SH-SY5Y (cell line): ENCODE data around the gene HS6ST3.

Source experiments
- GATA2 ChIP-seq: IDR thresholded peaks from 2 replicates; pipeline ENCODE4 v1.6.1; 2011; ENCODE audit warnings: mild to moderate bottlenecking, low read depth, low read length
- GATA3 ChIP-seq: IDR thresholded peaks from 2 replicates; pipeline ENCODE4 v1.6.1; 2011; ENCODE audit warnings: low read depth, mild to moderate bottlenecking, low read length, moderate library complexity

Gene HS6ST3

DNA sequence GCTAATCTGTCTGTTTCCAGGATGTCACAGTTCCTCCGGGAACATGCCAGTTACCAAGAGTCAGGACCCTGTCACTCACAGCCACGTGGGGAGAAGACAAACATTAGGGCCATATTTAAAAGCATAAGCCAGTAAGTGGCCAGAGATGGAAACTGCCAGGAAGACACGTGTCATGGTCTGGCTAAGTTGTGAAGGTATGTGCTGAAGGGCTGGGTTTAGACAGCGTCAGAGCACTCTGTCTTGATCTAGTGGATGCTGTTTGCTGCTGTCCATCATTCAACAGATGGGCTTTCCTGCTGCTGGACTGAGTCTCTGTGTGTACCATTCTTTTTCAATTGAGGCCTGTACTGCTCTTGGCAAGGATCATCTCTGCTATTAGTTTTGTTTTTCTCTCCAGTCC lies 128.6 kb downstream of the HS6ST3 start:
- TF ChIP-seq GATA2 (no peak), GATA3 (no peak)

- TF ChIP-seq GATA3 (no peak), GATA2 (no peak)
These were observed 131.6 kb downstream of the HS6ST3 start for GRCh38 chr13:96221471-96221870.

GRCh38 chr13:96223231-96223630 lies 133.3 kb downstream of the HS6ST3 start:
- no peak for TF ChIP-seq GATA3
- TF ChIP-seq GATA2: no peak

- TF ChIP-seq GATA3 (no peak), GATA2 (no peak)
These were observed 139.4 kb downstream of the HS6ST3 start for GRCh38 chr13:96229356-96229755.

DNA sequence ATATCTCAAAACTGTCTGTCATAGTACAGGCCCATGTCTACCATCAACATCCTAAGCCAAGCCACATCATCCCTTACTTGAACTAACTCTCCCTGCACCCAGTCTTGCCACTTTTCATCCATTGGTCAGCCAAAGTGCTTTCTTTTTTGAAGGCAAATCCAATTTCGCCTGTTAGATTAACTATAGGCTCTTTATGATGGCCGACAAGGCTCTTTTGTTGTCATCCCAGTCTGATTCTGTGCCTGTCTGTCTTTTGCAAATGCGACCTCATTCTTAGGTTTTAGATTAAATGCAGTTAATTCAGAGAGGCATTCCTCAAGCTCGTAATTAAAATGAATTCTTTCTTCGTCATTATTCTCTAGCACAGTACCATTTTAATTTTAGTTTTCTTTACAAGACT lies 148.3 kb downstream of the HS6ST3 start:
- no peak for TF ChIP-seq GATA3
- no peak for TF ChIP-seq GATA2

DNA sequence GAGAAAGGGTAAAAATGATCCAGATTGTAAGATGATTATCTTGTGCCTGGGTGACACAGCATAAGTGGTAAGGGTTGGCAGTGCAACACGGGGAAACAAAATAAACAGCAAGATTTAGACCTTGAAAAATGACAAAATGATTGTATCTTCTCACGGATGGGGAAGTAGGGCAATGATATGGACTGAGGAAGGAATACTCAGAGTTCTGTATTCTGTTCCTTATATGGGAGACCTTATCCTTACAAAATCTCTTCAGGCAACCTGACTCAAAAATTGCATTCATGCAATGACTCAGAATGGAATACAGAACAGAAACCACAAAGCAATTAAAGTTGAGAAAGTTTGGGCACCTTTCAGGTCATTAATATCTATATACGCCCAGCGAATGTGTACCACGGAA lies 149.0 kb downstream of the HS6ST3 start:
- TF ChIP-seq GATA2 (no peak), GATA3 (no peak)

- TF ChIP-seq GATA3: no peak
- no peak for TF ChIP-seq GATA2
These were observed 153.5 kb downstream of the HS6ST3 start for GRCh38 chr13:96243376-96243775.

DNA sequence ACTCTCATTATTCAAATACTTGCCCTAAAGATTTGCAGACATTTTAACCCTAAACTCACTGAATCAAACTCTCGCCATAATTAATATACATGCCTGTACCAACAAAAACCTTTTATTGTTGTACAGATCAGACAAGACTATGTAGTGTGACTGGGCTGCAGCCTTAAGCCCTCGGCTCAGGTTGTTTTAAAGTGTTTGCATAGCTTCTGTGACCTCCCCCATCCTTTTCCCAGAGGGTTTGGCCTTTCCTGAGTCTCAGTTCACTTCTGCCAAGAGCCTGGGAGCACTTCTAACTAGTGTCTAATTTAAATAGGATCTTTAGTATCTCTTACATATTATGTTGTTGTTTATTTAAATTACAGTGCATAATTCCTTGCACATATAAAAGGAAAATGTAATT lies 158.2 kb downstream of the HS6ST3 start:
- no peak for TF ChIP-seq GATA3

DNA sequence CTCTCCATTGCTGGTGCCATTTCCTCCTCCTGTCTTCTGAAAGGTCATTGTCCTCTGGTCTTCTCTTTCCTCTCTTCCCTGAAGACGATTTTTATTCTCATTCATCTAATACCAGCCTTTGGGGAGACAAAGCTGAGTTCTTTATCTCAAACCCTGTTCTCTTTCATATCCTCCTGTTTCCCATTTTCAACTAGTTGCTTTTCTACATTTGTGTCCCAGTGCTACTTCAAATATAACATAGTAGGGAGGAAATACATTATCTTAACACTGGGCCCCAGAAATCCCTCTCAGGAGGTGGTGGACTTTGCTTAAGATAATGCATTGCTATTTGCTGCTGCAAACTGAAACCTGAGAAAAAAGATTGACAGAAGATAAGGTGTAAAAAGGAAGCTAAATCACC lies 159.1 kb downstream of the HS6ST3 start:
- no peak for TF ChIP-seq GATA2
- TF ChIP-seq GATA3: no peak

GRCh38 chr13:96252903-96253302 lies 163.0 kb downstream of the HS6ST3 start:
- TF ChIP-seq GATA3 (no peak), GATA2 (no peak)

DNA sequence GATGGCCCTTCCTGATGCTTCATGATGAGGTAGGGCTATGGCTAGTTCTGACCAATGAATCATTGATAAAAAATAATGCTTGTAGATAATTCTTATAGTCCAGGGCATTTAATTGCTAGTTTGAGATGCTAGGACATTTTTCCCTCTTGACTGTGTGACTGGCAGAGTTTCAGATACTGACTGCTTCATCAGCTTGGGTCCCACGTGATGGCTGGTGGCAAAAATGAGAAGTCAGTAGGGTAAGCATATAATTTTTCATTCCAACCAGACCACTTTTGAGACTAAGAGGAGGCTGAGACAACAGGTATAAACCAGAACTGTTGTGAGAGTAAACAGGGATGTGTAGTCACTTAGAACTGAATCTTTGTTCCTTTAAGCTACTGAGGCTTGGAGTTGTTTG lies 183.3 kb downstream of the HS6ST3 start:
- no peak for TF ChIP-seq GATA2
- no peak for TF ChIP-seq GATA3

GRCh38 chr13:96274046-96274445 lies 184.1 kb downstream of the HS6ST3 start:
- no peak for TF ChIP-seq GATA3
- no peak for TF ChIP-seq GATA2

DNA sequence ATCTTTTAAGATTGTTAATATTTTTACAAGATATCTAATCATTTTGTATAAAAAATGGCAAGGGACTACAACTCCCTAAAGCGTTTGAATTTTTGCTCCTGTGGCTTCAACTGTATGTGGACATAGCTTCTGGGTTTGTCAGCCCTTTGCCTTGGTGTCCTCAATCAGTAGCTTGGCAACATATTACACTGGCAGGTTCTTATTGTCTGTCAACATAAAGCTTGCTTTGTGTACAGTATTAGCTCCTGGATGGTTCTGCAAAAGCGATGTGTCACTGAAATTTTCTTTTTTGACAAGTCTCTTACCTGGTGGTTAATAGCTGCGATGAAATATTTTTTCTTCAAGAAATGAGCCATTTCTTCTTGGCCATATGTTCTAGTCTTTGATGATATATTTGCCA lies 190.0 kb downstream of the HS6ST3 start:
- no peak for TF ChIP-seq GATA3

- TF ChIP-seq GATA3 (no peak), GATA2 (no peak)
These were observed 195.1 kb downstream of the HS6ST3 start for GRCh38 chr13:96284971-96285370.

GRCh38 chr13:96285729-96286128 lies 195.8 kb downstream of the HS6ST3 start:
- TF ChIP-seq GATA2 (no peak), GATA3 (no peak)
